IPS-18a (cell line): Measurements from ENCODE around the gene CAMK2G.

Experiments
- H3K27ac ChIP-seq: one replicate; pipeline ENCODE4 v1.5.1; 2013; ENCODE audit warnings: low read length
- H3K27me3 ChIP-seq: one replicate; pipeline ENCODE4 v1.6.1; 2013; ENCODE audit warnings: mild to moderate bottlenecking, low read length; ENCODE audit not compliant: control insufficient read depth, insufficient read depth
- H3K36me3 ChIP-seq: one replicate; pipeline ENCODE4 v1.6.1; 2013; ENCODE audit warnings: low read depth, low read length; ENCODE audit not compliant: control insufficient read depth
- H3K4me1 ChIP-seq: one replicate; pipeline ENCODE4 v1.6.1; 2013; ENCODE audit warnings: low read depth, low read length; ENCODE audit not compliant: control insufficient read depth
- H3K4me3 ChIP-seq: one replicate; pipeline ENCODE4 v1.5.1; 2013; ENCODE audit warnings: low read length
- H3K9ac ChIP-seq: one replicate; pipeline ENCODE4 v1.6.1; 2013; ENCODE audit warnings: mild to moderate bottlenecking, low read length, moderate library complexity
- H3K9me3 ChIP-seq: one replicate; pipeline ENCODE4 v1.6.1; 2013; ENCODE audit warnings: low read depth, low read length; ENCODE audit not compliant: control insufficient read depth

CAMK2G gene

GRCh38 chr10:73857446-73857845 lies 16.9 kb downstream of the CAMK2G start:
- H3K4me1 ChIP-seq, result peaks cover 6% of the 10 kb centered on the region
- no peak overlapping the region for H3K27ac ChIP-seq
- H3K9ac ChIP-seq, result no peak overlapping the region
- no peaks in the 10 kb centered on the region for H3K27me3 ChIP-seq
- H3K4me3 ChIP-seq, result no peak overlapping the region
- no peaks in the 10 kb centered on the region for H3K9me3 ChIP-seq
- peaks cover 23% of the 10 kb centered on the region for H3K36me3 ChIP-seq

GRCh38 chr10:73856261-73856660 lies 18.1 kb downstream of the CAMK2G start:
- no peak overlapping the region for H3K9ac ChIP-seq
- peaks cover 6% of the 10 kb centered on the region for H3K4me1 ChIP-seq
- H3K27me3 ChIP-seq, result no peaks in the 10 kb centered on the region
- H3K9me3 ChIP-seq, result no peaks in the 10 kb centered on the region
- peaks cover 25% of the 10 kb centered on the region for H3K36me3 ChIP-seq
- no peak overlapping the region for H3K27ac ChIP-seq
- H3K4me3 ChIP-seq, result no peak overlapping the region

- Histone ChIP-seq H3K27ac (no peak overlapping the region), H3K9me3 (no peaks in the 10 kb centered on the region), H3K9ac (no peak overlapping the region), H3K27me3 (no peaks in the 10 kb centered on the region), H3K4me3 (no peak overlapping the region), H3K36me3 (peaks cover 16% of the 10 kb centered on the region), H3K4me1 (peaks cover 6% of the 10 kb centered on the region)
These were observed 18.9 kb downstream of the CAMK2G start for GRCh38 chr10:73855413-73855812.

- Histone ChIP-seq H3K9ac (no peak overlapping the region), H3K36me3 (peaks cover 5% of the 10 kb centered on the region), H3K9me3 (no peaks in the 10 kb centered on the region), H3K4me3 (no peak overlapping the region), H3K4me1 (peaks cover 6% of the 10 kb centered on the region), H3K27ac (no peak overlapping the region), H3K27me3 (no peaks in the 10 kb centered on the region)
These were observed 20.0 kb downstream of the CAMK2G start for GRCh38 chr10:73854310-73854709.

GRCh38 chr10:73853196-73853595 lies 21.2 kb downstream of the CAMK2G start:
- Histone ChIP-seq H3K9me3 (no peaks in the 10 kb centered on the region), H3K4me3 (no peak overlapping the region), H3K27ac (no peak overlapping the region), H3K36me3 (peaks cover 11% of the 10 kb centered on the region), H3K9ac (no peak overlapping the region), H3K4me1 (peaks cover 6% of the 10 kb centered on the region), H3K27me3 (no peaks in the 10 kb centered on the region)

- H3K27me3 ChIP-seq, result no peaks in the 10 kb centered on the region
- H3K4me3 ChIP-seq, result no peak overlapping the region
- peaks cover 33% of the 10 kb centered on the region for H3K36me3 ChIP-seq
- H3K27ac ChIP-seq, result no peak overlapping the region
- H3K9ac ChIP-seq, result no peak overlapping the region
- H3K4me1 ChIP-seq, result no peaks in the 10 kb centered on the region
- H3K9me3 ChIP-seq, result no peaks in the 10 kb centered on the region
These were observed 23.4 kb downstream of the CAMK2G start for GRCh38 chr10:73850863-73851461.

GRCh38 chr10:73850211-73850610 lies 24.1 kb downstream of the CAMK2G start:
- Histone ChIP-seq H3K9ac (no peak overlapping the region), H3K36me3 (peaks cover 35% of the 10 kb centered on the region), H3K9me3 (no peaks in the 10 kb centered on the region), H3K4me1 (no peaks in the 10 kb centered on the region), H3K27ac (no peak overlapping the region), H3K27me3 (no peaks in the 10 kb centered on the region), H3K4me3 (no peak overlapping the region)

- H3K9me3 ChIP-seq, result no peaks in the 10 kb centered on the region
- H3K4me1 ChIP-seq, result no peaks in the 10 kb centered on the region
- H3K36me3 ChIP-seq, result peaks cover 35% of the 10 kb centered on the region
- no peak overlapping the region for H3K9ac ChIP-seq
- H3K27me3 ChIP-seq, result no peaks in the 10 kb centered on the region
- H3K27ac ChIP-seq, result no peak overlapping the region
- no peak overlapping the region for H3K4me3 ChIP-seq
These were observed 25.4 kb downstream of the CAMK2G start for GRCh38 chr10:73848821-73849489.

GRCh38 chr10:73847031-73847430 lies 27.3 kb downstream of the CAMK2G start:
- no peaks in the 10 kb centered on the region for H3K4me1 ChIP-seq
- H3K36me3 ChIP-seq, result peaks cover 37% of the 10 kb centered on the region
- no peaks in the 10 kb centered on the region for H3K9me3 ChIP-seq
- no peaks in the 10 kb centered on the region for H3K27me3 ChIP-seq
- H3K27ac ChIP-seq, result no peak overlapping the region
- no peak overlapping the region for H3K4me3 ChIP-seq
- H3K9ac ChIP-seq, result no peak overlapping the region

- peaks cover 36% of the 10 kb centered on the region for H3K36me3 ChIP-seq
- H3K27me3 ChIP-seq, result no peaks in the 10 kb centered on the region
- no peaks in the 10 kb centered on the region for H3K4me1 ChIP-seq
These were observed 31.1 kb downstream of the CAMK2G start for GRCh38 chr10:73843261-73843660.

GRCh38 chr10:73842349-73842748 lies 32.0 kb downstream of the CAMK2G start:
- Histone ChIP-seq H3K4me3 (no peak overlapping the region), H3K9me3 (no peaks in the 10 kb centered on the region), H3K36me3 (peaks cover 30% of the 10 kb centered on the region), H3K27ac (no peak overlapping the region), H3K4me1 (no peaks in the 10 kb centered on the region), H3K27me3 (no peaks in the 10 kb centered on the region), H3K9ac (no peak overlapping the region)

More at GRCh38 chr10:73843261-73843660, 31.1 kb downstream of the CAMK2G start:
- no peak overlapping the region for H3K27ac ChIP-seq
- no peak overlapping the region for H3K9ac ChIP-seq
- H3K9me3 ChIP-seq, result no peaks in the 10 kb centered on the region
- H3K4me3 ChIP-seq, result no peak overlapping the region
